HCT116 (cell line): ENCODE results near the gene DMWD. TPM values are rescaled to one million over a fixed set of nuclear protein-coding genes. Genes with fewer than 3 reads are reported as not detected.
A peak's percentile ranks its signal among the peaks of the same experiment; 100 is the strongest.

Source experiments
- ATAC-seq: fragments of 200-7000 bp; cut with Tn5 transposase; 2 replicates; pipeline ENCODE4 v1.9.1; 2020; ENCODE audit warnings: mild to moderate bottlenecking, moderate library complexity
- BruUV-seq: library from RNA; stranded (reverse); fragments of 400-500 nt; replicated peaks from 2 replicates; lab custom pipeline; 2021; lab: Mats Ljungman, UMichigan
- CTCF ChIA-PET: fragments of 300-600 bp; sonication (Branson Sonifier 250); formaldehyde crosslinking; loops from one replicate; lab custom pipeline; 2021; ENCODE audit warnings: antibody characterized with exemption; lab: Charles Lee
- POLR2A ChIA-PET: fragments of 300-600, 350-600 bp; sonication (Branson Sonifier 250); formaldehyde crosslinking; loops from one replicate; lab custom pipeline; 2021; ENCODE audit warnings: antibody characterized with exemption; lab: Charles Lee
- RAD21 ChIA-PET, 2 experiments: fragments of 300-600 bp; sonication (Branson Sonifier 250); formaldehyde crosslinking; loops; one replicate each; lab custom pipeline; 2023; ENCODE audit warnings: low total read pairs in 2 of 2; ENCODE audit not compliant: uncharacterized antibody in 2 of 2, unreplicated experiment in 2 of 2, low non-redundant PET in 1 of 2; lab: Charles Lee
- DNase-seq: peaks from one replicate; pipeline ENCODE4 v3.0.0-alpha.2; 2010; ENCODE audit warnings: low read depth, low spot score
- H2AFZ ChIP-seq: fragments of 200-600 bp; shearing (Covaris generic), sonication (generic); 2 replicates; pipeline ENCODE4 v1.6.1; 2017; ENCODE audit warnings: low read depth, mixed run types, mixed read lengths, antibody characterized with exemption, low read length; ENCODE audit not compliant: poor library complexity, severe bottlenecking
- H3K27ac ChIP-seq: 2 replicates; pipeline ENCODE4 v1.5.1; 2012; ENCODE audit warnings: low read depth, low read length
- H3K27me3 ChIP-seq: fragments of 200-600 bp; sonication (generic); 2 replicates; pipeline ENCODE4 v1.6.1; 2016; ENCODE audit warnings: mixed run types, low read length, mixed read lengths; ENCODE audit not compliant: insufficient read depth
- H3K36me3 ChIP-seq, 2 experiments: fragments of 200-500 bp in 1 of 2; fragments of 200-600 bp in 1 of 2; sonication (Bioruptor generic) in 1 of 2; sonication (generic) in 1 of 2; 2 replicates each; pipeline versions ENCODE4 v1.5.1 to v1.6.1; 2014 to 2016; ENCODE audit warnings: low read length in 2 of 2, inconsistent platforms in 1 of 2, mixed read lengths in 1 of 2, mixed run types in 1 of 2; ENCODE audit not compliant: insufficient read depth in 2 of 2, control insufficient read depth in 1 of 2
- H3K4me1 ChIP-seq, 2 experiments: fragments of 200-600 bp in 1 of 2; sonication (generic) in 1 of 2; 2 replicates each; pipeline versions ENCODE4 v1.5.1 to v1.6.1; 2012 to 2017; ENCODE audit warnings: low read length in 2 of 2, inconsistent platforms in 1 of 2, mild to moderate bottlenecking in 1 of 2, mixed read lengths in 1 of 2, mixed run types in 1 of 2, moderate library complexity in 1 of 2; ENCODE audit not compliant: insufficient read depth in 2 of 2, control insufficient read depth in 1 of 2
- H3K4me2 ChIP-seq: fragments of 200-600 bp; sonication (generic); 2 replicates; pipeline ENCODE4 v1.6.1; 2017; ENCODE audit warnings: mixed run types, low read length, mixed read lengths
- H3K4me3 ChIP-seq, 2 experiments: fragments of 200-600 bp in 1 of 2; sonication (generic) in 1 of 2; replicated peaks in 1 of 2; 2 replicates each; pipeline ENCODE4 v1.5.1; 2011 to 2016; ENCODE audit warnings: low read length in 2 of 2, control low read depth in 1 of 2, low read depth in 1 of 2, mild to moderate bottlenecking in 1 of 2, mixed read lengths in 1 of 2, mixed run types in 1 of 2
- H3K79me2 ChIP-seq: fragments of 200-600 bp; sonication (generic); 2 replicates; pipeline ENCODE4 v1.6.1; 2017; ENCODE audit warnings: mild to moderate bottlenecking, mixed run types, low read length, moderate library complexity, mixed read lengths; ENCODE audit not compliant: insufficient read depth
- H3K9ac ChIP-seq: fragments of 200-600 bp; sonication (generic); 2 replicates; pipeline ENCODE4 v1.6.1; 2016; ENCODE audit warnings: low read length, mixed read lengths
- H3K9me2 ChIP-seq: fragments of 200-600 bp; sonication (generic), shearing (Covaris generic); 2 replicates; pipeline ENCODE4 v1.6.1; 2017; ENCODE audit warnings: mixed run types, mild to moderate bottlenecking, moderate library complexity; ENCODE audit not compliant: insufficient read depth
- H3K9me3 ChIP-seq, 2 experiments: fragments of 200-500 bp in 1 of 2; fragments of 200-600 bp in 1 of 2; sonication (Bioruptor generic) in 1 of 2; sonication (generic) in 1 of 2; 2 replicates each; pipeline ENCODE4 v1.6.1; 2014 to 2017; ENCODE audit warnings: low read length in 2 of 2, mixed read lengths in 2 of 2, inconsistent platforms in 1 of 2, low read depth in 1 of 2, mild to moderate bottlenecking in 1 of 2, mixed run types in 1 of 2, moderate library complexity in 1 of 2; ENCODE audit not compliant: control insufficient read depth in 1 of 2, insufficient read depth in 1 of 2
- H4K20me1 ChIP-seq: fragments of 200-600 bp; sonication (generic), shearing (Covaris generic); 2 replicates; pipeline ENCODE4 v1.6.1; 2017; ENCODE audit warnings: mixed run types, mild to moderate bottlenecking, moderate library complexity; ENCODE audit not compliant: insufficient read depth
- CBX3 ChIP-seq: IDR thresholded peaks from 2 replicates; pipeline ENCODE4 v1.6.1; 2012; ENCODE audit warnings: low read depth
- CEBPB ChIP-seq: IDR thresholded peaks from 2 replicates; pipeline ENCODE4 v1.6.1; 2012; ENCODE audit warnings: low read depth
- CTCF ChIP-seq, 3 experiments: fragments of 200-600 bp in 1 of 3; sonication (generic) in 1 of 3; IDR thresholded peaks in 2 of 3; conservative IDR thresholded peaks in 1 of 3; 2 replicates each; pipeline ENCODE4 v1.5.1; 2012 to 2017; ENCODE audit warnings: low read depth in 2 of 3, low read length in 2 of 3, antibody characterized with exemption in 1 of 3, borderline replicate concordance in 1 of 3, control low read depth in 1 of 3, mild to moderate bottlenecking in 1 of 3, mixed read lengths in 1 of 3, mixed run types in 1 of 3, moderate library complexity in 1 of 3; ENCODE audit not compliant: insufficient read depth in 1 of 3
- ELF1 ChIP-seq: IDR thresholded peaks from 2 replicates; pipeline ENCODE4 v1.6.1; 2012; ENCODE audit warnings: low read depth, borderline replicate concordance
- EZH2 ChIP-seq: fragments of 200-600 bp; sonication (generic); IDR thresholded peaks from 2 replicates; pipeline ENCODE4 v1.6.1; 2017; ENCODE audit warnings: antibody characterized with exemption, mixed run types
- EZH2phosphoT487 ChIP-seq: fragments of 200-600 bp; IDR thresholded peaks from 2 replicates; pipeline ENCODE4 v1.6.1; 2018; ENCODE audit warnings: antibody characterized with exemption, borderline replicate concordance
- FOSL1 ChIP-seq: IDR thresholded peaks from 2 replicates; pipeline ENCODE4 v1.6.1; 2012; ENCODE audit warnings: low read depth
- JUND ChIP-seq: IDR thresholded peaks from 2 replicates; pipeline ENCODE4 v1.6.1; 2012
- MAX ChIP-seq: IDR thresholded peaks from 2 replicates; pipeline ENCODE4 v1.6.1; 2012
- POLR2A ChIP-seq: IDR thresholded peaks from 2 replicates; pipeline ENCODE4 v1.7.0; 2011; ENCODE audit warnings: borderline replicate concordance; ENCODE audit not compliant: insufficient read depth, insufficient read length; ENCODE audit errors: extremely low read depth
- POLR2AphosphoS5 ChIP-seq: IDR thresholded peaks from 2 replicates; pipeline ENCODE4 v1.6.1; 2011; ENCODE audit warnings: mild to moderate bottlenecking, low read depth, low read length, moderate library complexity
- RAD21 ChIP-seq: IDR thresholded peaks from 2 replicates; pipeline ENCODE4 v1.6.1; 2012; ENCODE audit warnings: low read depth, mild to moderate bottlenecking
- REST ChIP-seq: IDR thresholded peaks from 2 replicates; pipeline ENCODE4 v1.6.1; 2012; ENCODE audit warnings: low read depth
- SIN3A ChIP-seq: IDR thresholded peaks from 2 replicates; pipeline ENCODE4 v1.6.1; 2012; ENCODE audit warnings: low read depth
- SRF ChIP-seq: IDR thresholded peaks from 2 replicates; pipeline ENCODE4 v1.6.1; 2012; ENCODE audit warnings: low read depth
- TCF7L2 ChIP-seq: IDR thresholded peaks from 2 replicates; pipeline ENCODE4 v1.7.0; 2011; ENCODE audit warnings: borderline replicate concordance, inconsistent platforms; ENCODE audit not compliant: insufficient read depth, insufficient read length; ENCODE audit errors: extremely low read depth
- YY1 ChIP-seq: IDR thresholded peaks from 2 replicates; pipeline ENCODE4 v1.6.1; 2011; ENCODE audit warnings: low read length, low read depth, moderate library complexity, mild to moderate bottlenecking; ENCODE audit not compliant: insufficient replicate concordance; ENCODE audit errors: extremely low read depth
- ZNF274 ChIP-seq: fragments of 200-500 bp; sonication (Bioruptor generic); IDR thresholded peaks from 2 replicates; pipeline ENCODE4 v1.6.1; 2014; ENCODE audit warnings: mild to moderate bottlenecking, low read depth, low read length, inconsistent platforms
- intact Hi-C: fragments of 100-400 bp; cut with micrococcal nuclease; formaldehyde crosslinking; loops from 2 replicates; pipeline ENCODE4 v1.10.0; 2022
- total RNA-seq: library from RNA; stranded (reverse); gene quantifications from one replicate; pipeline ENCODE4 v1.2.1, GENCODE V29; 2021; ENCODE audit not compliant: unreplicated experiment
- TF ChIP-seq, protein P1 (sequence below): IDR thresholded peaks from 2 replicates; pipeline ENCODE4 v1.6.1; 2011; ENCODE audit warnings: mild to moderate bottlenecking, low read length, moderate library complexity; ENCODE audit not compliant: insufficient replicate concordance; ENCODE audit errors: extremely low read depth
- TF ChIP-seq, protein P2 (sequence below): IDR thresholded peaks from 2 replicates; pipeline ENCODE4 v1.6.1; 2012

The DMWD gene
- total RNA-seq, 1 experiment from 2014 or later: 56.8 TPM

- H3K4me3 ChIP-seq: no peak overlapping the region
- H3K4me2 ChIP-seq: peak overlapping the region; percentile 84; the same call in 1 of the 2 replicates
- peaks cover 5 to 8% of the 10 kb centered on the region in 2 experiments; a peak in 3 of 4 replicates for H3K36me3 ChIP-seq
- intact Hi-C loops: no loop called here
- RAD21 ChIA-PET: no interaction called here
- no peaks in the 10 kb centered on the region for H3K27me3 ChIP-seq
- no peaks in the 10 kb centered on the region for H3K9me3 ChIP-seq
- CTCF ChIA-PET: no interaction called here
- POLR2A ChIA-PET: no interaction called here
- no peaks in the 10 kb centered on the region; the same call in 1 of the 2 replicates for H3K79me2 ChIP-seq
- ATAC-seq (no peak), DNase-seq (no peak)
- TF ChIP-seq POLR2AphosphoS5 (no peak), REST (no peak), TCF7L2 (no peak), JUND (no peak), SIN3A (no peak), CTCF (IDR thresholded peaks at IDR 0.05 in 2 of 3, conservative IDR thresholded peaks at IDR 0.05 in 1 of 3; ENCODE audit: borderline replicate concordance in 1 of 3, insufficient read depth in 1 of 3, low read depth in 2 of 3, low read length in 2 of 3) (no peak), CBX3 (no peak), YY1 (no peak), EZH2phosphoT487 (no peak), CEBPB (no peak), POLR2A (no peak), ZNF274 (no peak), RAD21 (no peak), EZH2 (no peak), FOSL1 (no peak), ELF1 (no peak), MAX (no peak), SRF (no peak)
- TF ChIP-seq, protein P1, sequence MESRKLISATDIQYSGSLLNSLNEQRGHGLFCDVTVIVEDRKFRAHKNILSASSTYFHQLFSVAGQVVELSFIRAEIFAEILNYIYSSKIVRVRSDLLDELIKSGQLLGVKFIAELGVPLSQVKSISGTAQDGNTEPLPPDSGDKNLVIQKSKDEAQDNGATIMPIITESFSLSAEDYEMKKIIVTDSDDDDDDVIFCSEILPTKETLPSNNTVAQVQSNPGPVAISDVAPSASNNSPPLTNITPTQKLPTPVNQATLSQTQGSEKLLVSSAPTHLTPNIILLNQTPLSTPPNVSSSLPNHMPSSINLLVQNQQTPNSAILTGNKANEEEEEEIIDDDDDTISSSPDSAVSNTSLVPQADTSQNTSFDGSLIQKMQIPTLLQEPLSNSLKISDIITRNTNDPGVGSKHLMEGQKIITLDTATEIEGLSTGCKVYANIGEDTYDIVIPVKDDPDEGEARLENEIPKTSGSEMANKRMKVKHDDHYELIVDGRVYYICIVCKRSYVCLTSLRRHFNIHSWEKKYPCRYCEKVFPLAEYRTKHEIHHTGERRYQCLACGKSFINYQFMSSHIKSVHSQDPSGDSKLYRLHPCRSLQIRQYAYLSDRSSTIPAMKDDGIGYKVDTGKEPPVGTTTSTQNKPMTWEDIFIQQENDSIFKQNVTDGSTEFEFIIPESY: no peak
- TF ChIP-seq, protein P2, sequence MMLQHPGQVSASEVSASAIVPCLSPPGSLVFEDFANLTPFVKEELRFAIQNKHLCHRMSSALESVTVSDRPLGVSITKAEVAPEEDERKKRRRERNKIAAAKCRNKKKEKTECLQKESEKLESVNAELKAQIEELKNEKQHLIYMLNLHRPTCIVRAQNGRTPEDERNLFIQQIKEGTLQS: no peak
- no TSS peak for BruUV-seq
- H2AFZ ChIP-seq: no peak overlapping the region
- H3K4me1 ChIP-seq: peaks cover 38 to 51% of the 10 kb centered on the region in 2 experiments
- no peaks in the 10 kb centered on the region for H4K20me1 ChIP-seq
- no peak overlapping the region for H3K9ac ChIP-seq
- H3K9me2 ChIP-seq: no peaks in the 10 kb centered on the region
- H3K27ac ChIP-seq: peak overlapping the region; percentile 91; the same call in 1 of the 2 replicates
These were observed 8.5 kb downstream of the DMWD start for GRCh38 chr19:45784096-45784495.
